KOPT-K1 (cell line): ENCODE measurements around the gene PCDH9.

Source experiments
- H3K27ac ChIP-seq: fragments of 200-600 bp; sonication (generic); 2 replicates; pipeline ENCODE4 v1.5.1; 2016; ENCODE audit warnings: antibody characterized with exemption, mild to moderate bottlenecking, low read depth, low read length; ENCODE audit not compliant: poor library complexity, severe bottlenecking
- H3K36me3 ChIP-seq: fragments of 200-600 bp; sonication (generic); 2 replicates; pipeline ENCODE4 v1.5.1; 2017; ENCODE audit warnings: antibody characterized with exemption, mild to moderate bottlenecking, low read length, moderate library complexity; ENCODE audit not compliant: insufficient read depth
- H3K9me3 ChIP-seq: fragments of 200-600 bp; sonication (generic); 2 replicates; pipeline ENCODE4 v1.5.1; 2017; ENCODE audit warnings: antibody characterized with exemption, low read length, mild to moderate bottlenecking; ENCODE audit not compliant: insufficient read depth, poor library complexity, severe bottlenecking

Gene PCDH9

GRCh38 chr13:66994097-66994496 lies 236.0 kb downstream of the PCDH9 start:
- no peak overlapping the region for H3K27ac ChIP-seq
- no peaks in the 10 kb centered on the region for H3K36me3 ChIP-seq
- no peaks in the 10 kb centered on the region for H3K9me3 ChIP-seq

- no peaks in the 10 kb centered on the region for H3K36me3 ChIP-seq
- no peak overlapping the region for H3K27ac ChIP-seq
- H3K9me3 ChIP-seq: no peaks in the 10 kb centered on the region
These were observed 237.4 kb downstream of the PCDH9 start for GRCh38 chr13:66992719-66993118.

GRCh38 chr13:66992183-66992582 lies 238.0 kb downstream of the PCDH9 start:
- no peak overlapping the region for H3K27ac ChIP-seq
- H3K9me3 ChIP-seq: no peaks in the 10 kb centered on the region
- H3K36me3 ChIP-seq: no peaks in the 10 kb centered on the region

GRCh38 chr13:66984241-66984640 lies 245.9 kb downstream of the PCDH9 start:
- Histone ChIP-seq H3K27ac (no peak overlapping the region), H3K36me3 (no peaks in the 10 kb centered on the region), H3K9me3 (no peaks in the 10 kb centered on the region)

DNA sequence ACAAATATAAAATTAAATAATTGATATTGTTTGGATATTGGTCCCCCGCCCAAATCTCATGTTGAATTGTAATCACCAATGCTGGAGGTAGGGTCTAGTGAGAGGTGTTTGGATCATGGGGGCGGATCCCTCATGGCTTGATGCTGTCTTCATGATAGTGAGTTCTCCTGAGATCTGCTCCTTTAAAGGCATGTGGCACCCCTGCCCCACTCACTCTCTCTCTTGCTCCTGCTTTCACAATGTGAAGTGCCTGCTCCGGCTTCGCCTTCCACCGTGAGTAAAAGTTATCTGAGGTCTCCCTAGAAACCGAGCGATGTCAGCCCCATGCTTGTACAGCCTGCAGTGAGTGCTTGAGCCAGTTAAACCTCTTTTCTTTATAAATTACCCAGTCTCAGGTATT lies 248.2 kb downstream of the PCDH9 start:
- H3K27ac ChIP-seq: no peak overlapping the region
- no peaks in the 10 kb centered on the region for H3K36me3 ChIP-seq
- no peaks in the 10 kb centered on the region for H3K9me3 ChIP-seq

DNA sequence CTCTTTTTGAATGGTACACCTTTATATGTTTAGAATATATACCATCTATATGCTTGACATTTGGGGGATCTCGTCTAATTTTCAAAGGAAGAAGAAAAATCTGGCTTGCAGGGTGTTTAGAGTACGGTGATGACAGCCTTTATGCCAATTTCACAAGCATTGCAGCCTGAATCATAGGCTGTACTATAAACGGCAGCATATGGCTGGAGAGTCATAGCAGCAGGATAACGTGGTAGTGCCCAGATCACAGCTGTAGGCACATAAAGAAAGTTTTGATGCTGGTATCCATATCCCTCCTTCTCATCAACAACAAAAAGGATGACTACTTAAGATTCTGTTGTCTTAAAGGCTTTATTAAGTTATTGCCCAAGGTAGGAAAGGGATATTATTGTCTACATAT lies 253.0 kb downstream of the PCDH9 start:
- Histone ChIP-seq H3K36me3 (no peaks in the 10 kb centered on the region), H3K9me3 (no peaks in the 10 kb centered on the region), H3K27ac (no peak overlapping the region)

- Histone ChIP-seq H3K36me3 (no peaks in the 10 kb centered on the region), H3K27ac (no peak overlapping the region), H3K9me3 (no peaks in the 10 kb centered on the region)
These were observed 255.2 kb downstream of the PCDH9 start for GRCh38 chr13:66974889-66975288.

DNA sequence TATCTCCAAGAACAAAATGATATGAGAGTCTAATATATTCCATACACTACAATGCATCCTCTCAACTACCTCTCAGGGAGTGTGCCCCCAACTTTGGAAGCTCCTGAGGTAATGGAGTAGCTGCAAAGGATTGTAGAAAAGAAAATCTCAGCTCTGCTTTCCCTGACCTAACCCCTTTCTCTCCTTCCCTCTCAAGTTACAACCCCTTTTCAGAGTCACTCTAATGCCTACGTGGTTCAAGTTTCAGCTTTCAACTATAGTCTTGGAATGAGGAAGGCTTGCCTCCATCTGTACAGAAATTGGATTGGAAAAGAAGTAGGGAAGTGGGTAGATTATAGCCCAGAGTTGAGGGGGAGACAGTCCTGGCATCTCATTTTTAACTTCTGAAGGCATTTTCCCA lies 256.0 kb downstream of the PCDH9 start:
- no peaks in the 10 kb centered on the region for H3K9me3 ChIP-seq
- no peaks in the 10 kb centered on the region for H3K36me3 ChIP-seq
- no peak overlapping the region for H3K27ac ChIP-seq

DNA sequence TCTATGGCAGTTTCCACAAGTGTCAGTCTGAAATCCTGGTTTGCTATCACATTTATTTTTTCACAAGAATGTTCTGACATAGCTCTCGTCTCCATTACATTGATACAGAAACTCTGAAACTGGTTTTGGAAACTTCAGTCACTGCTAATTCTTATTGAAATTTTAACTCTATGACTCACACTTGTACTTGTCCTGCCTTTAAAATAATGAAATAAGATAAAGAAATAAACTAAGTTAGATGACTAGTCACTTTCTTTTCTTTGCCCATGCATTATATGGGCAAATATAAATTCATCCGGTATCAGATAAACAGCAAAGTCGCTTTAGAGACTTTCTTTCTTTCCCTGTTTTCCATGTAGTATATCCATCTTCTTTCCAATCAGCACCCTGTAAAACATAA lies 257.5 kb downstream of the PCDH9 start:
- H3K27ac ChIP-seq: no peak overlapping the region
- H3K36me3 ChIP-seq: no peaks in the 10 kb centered on the region

DNA sequence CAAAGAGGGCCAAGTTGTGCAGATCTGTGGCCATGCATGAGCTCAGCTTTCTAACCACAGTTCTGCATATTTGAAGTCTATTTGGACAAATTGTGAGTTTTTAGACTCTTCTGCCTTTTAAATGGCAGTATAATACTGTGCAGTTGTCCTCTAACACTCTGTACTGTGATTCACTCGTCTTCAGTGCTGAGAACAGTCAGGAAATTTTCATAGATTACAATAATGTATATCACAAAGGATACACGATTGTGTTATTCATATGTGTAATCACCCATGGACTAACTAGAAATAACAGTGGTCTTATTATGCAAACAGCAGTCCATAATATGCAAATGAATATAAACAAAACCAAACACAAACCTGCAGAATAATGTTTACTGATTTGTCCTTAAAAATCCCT lies 259.1 kb downstream of the PCDH9 start:
- no peaks in the 10 kb centered on the region for H3K36me3 ChIP-seq
- H3K27ac ChIP-seq: no peak overlapping the region
- no peaks in the 10 kb centered on the region for H3K9me3 ChIP-seq

More for the DNA sequence above, 257.5 kb downstream of the PCDH9 start:
- H3K9me3 ChIP-seq: no peaks in the 10 kb centered on the region

DNA sequence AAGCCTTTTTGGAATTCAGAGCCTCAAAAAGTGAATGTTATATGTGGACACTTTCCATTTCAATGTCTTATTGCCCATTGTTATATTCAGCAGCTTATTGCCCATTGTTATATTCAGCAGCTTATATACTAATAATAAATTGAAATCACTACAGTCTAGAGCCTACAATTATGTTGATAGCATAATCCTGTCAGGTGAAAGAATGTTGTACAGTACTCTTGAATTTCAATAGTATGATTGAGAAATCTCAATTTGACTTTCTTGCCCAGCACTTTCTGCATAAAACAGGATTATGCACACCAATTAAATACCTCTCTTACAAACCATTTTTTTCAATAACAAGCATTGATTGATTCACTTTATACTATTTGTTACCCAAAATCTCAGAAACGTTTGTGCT lies 260.8 kb downstream of the PCDH9 start:
- H3K9me3 ChIP-seq: no peaks in the 10 kb centered on the region
- no peaks in the 10 kb centered on the region for H3K36me3 ChIP-seq
- H3K27ac ChIP-seq: no peak overlapping the region

DNA sequence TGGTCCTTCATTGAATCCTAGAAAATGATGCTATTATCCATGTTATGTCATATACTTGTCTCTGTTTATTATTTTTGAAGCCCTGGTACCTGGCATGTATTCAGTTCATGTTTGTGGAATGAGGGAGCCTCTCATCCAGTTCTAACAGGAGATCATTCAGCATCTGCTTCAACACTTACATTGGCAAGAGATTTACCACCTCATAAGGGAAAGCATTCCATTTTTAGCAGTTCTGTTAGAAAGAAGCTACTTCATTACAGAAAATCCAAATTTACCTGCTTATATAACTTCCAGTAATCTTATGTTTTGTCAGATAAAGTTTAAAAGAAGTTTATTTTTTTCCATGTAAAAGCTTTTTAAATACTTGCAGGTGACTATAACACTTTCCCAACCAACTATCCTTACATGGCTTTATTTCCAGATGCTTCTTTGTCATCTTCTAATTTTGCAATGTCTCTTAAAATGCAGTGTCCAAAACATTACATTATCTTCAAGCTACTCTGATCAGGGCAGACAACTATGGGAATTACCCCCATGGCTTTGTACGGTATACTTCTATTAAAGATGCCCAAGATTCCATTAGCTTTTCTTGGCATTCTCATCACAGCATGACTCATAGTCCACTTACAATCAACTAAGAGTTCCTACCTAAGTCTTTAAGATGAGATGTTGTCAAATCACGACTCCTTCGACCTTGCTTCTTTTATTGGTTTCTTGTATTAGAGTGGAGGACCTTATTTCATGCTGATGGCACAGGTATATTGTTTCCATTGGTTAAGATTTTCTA lies 262.1 kb downstream of the PCDH9 start:
- no peak overlapping the region for H3K27ac ChIP-seq
- no peaks in the 10 kb centered on the region for H3K36me3 ChIP-seq
- no peaks in the 10 kb centered on the region for H3K9me3 ChIP-seq

GRCh38 chr13:66965181-66965580 lies 265.0 kb downstream of the PCDH9 start:
- no peaks in the 10 kb centered on the region for H3K36me3 ChIP-seq
- H3K9me3 ChIP-seq: no peaks in the 10 kb centered on the region
- no peak overlapping the region for H3K27ac ChIP-seq

DNA sequence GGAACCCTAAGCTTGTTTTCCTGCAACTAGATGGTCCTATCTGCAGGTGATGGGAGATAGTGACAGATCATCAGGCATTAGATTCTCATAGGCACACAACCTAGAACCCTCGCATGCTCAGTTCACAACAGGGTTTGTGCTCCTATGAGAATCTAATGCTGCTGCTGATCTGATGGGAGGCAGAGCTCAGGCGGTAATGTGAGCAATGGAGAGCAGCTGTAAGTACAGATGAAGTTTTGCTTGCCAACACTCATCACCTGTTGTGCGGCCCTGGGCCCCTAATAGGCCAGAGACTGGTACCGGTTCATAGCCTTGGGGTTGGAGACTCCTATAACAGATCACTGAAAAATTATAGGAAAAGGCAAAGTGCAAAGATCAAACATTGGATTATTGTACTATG lies 267.2 kb downstream of the PCDH9 start:
- H3K27ac ChIP-seq: no peak overlapping the region
- no peaks in the 10 kb centered on the region for H3K9me3 ChIP-seq
- no peaks in the 10 kb centered on the region for H3K36me3 ChIP-seq

DNA sequence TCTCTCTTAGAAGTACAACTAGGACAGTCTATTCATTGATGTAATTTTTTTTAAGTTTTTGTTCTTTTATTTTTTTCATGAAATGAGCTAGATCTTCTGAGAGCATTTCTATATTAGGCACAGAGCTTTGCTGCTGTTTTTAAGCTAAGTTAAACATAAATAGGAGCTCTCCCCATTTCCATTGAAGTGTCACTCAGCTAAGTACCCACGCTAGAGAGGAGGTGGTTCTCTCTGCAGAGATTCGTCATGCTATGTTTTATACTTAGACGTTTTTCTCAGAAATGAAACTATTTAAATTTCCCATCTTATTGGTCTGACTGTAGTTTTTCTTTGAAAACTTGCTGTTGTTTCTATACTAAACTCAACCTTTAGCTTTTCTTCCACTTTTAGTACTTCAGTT lies 271.5 kb downstream of the PCDH9 start:
- no peaks in the 10 kb centered on the region for H3K36me3 ChIP-seq
- no peak overlapping the region for H3K27ac ChIP-seq
- H3K9me3 ChIP-seq: no peaks in the 10 kb centered on the region

DNA sequence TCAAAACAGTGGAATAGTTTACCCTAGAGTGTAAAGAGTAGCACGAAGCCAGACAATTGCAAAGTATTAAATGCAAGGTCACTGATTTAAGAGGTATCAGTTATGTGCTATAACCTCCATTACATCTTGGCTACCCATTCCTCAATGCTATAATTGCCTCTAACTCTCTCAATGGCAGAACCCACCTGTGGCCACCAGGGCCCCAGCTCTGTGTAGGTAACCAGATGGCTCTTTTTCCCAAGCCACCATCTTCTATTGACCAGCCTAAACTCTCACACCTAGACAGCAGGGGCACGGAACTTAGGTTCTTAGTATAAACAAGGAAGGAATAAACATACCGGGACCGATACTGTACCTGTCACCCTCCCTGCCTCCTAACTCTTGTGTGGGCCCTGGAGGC lies 277.6 kb downstream of the PCDH9 start:
- no peak overlapping the region for H3K27ac ChIP-seq
- no peaks in the 10 kb centered on the region for H3K9me3 ChIP-seq
- H3K36me3 ChIP-seq: no peaks in the 10 kb centered on the region
